H9 (cell line): ENCODE measurements around the gene XKRX. TPM values are rescaled to one million over a fixed set of nuclear protein-coding genes. Genes with fewer than 3 reads are reported as not detected.

Experiments used
- DNase-seq: peaks from one replicate; pipeline ENCODE4 v3.0.0-alpha.2; 2017
- H2AFZ ChIP-seq: one replicate; pipeline ENCODE4 v1.6.1; 2013; ENCODE audit warnings: mild to moderate bottlenecking, low read length, control low read depth, moderate library complexity
- H2AK5ac ChIP-seq: 2 replicates; pipeline ENCODE4 v1.6.1; 2013; ENCODE audit warnings: low read length, control low read depth, mixed read lengths; ENCODE audit not compliant: insufficient read length
- H2BK120ac ChIP-seq: one replicate; pipeline ENCODE4 v1.6.1; 2013; ENCODE audit warnings: low read depth, mild to moderate bottlenecking, low read length, control low read depth, inconsistent platforms; ENCODE audit not compliant: poor library complexity, severe bottlenecking
- H2BK12ac ChIP-seq: 2 replicates; pipeline ENCODE4 v1.6.1; 2013; ENCODE audit warnings: low read length, control low read depth, mixed read lengths, low read depth; ENCODE audit not compliant: insufficient read length
- H2BK15ac ChIP-seq: 2 replicates; pipeline ENCODE4 v1.6.1; 2013; ENCODE audit warnings: low read depth, low read length, control low read depth
- H2BK20ac ChIP-seq: one replicate; pipeline ENCODE4 v1.6.1; 2013; ENCODE audit warnings: low read depth, mild to moderate bottlenecking, low read length, control low read depth, inconsistent platforms; ENCODE audit not compliant: poor library complexity, severe bottlenecking
- H2BK5ac ChIP-seq: 2 replicates; pipeline ENCODE4 v1.6.1; 2013; ENCODE audit warnings: low read length, control low read depth, mixed read lengths; ENCODE audit not compliant: insufficient read length
- H3K14ac ChIP-seq: 2 replicates; pipeline ENCODE4 v1.6.1; 2013; ENCODE audit warnings: low read length, control low read depth; ENCODE audit not compliant: insufficient read depth
- H3K18ac ChIP-seq: 2 replicates; pipeline ENCODE4 v1.6.1; 2013; ENCODE audit warnings: low read depth, mild to moderate bottlenecking, mixed read lengths, low read length, control low read depth; ENCODE audit not compliant: insufficient read length
- H3K23ac ChIP-seq: 2 replicates; pipeline ENCODE4 v1.6.1; 2013; ENCODE audit warnings: low read length, control low read depth, mixed read lengths, low read depth; ENCODE audit not compliant: insufficient read length
- H3K23me2 ChIP-seq: 2 replicates; pipeline ENCODE4 v1.6.1; 2013; ENCODE audit warnings: low read depth, mild to moderate bottlenecking, mixed read lengths, low read length, control low read depth; ENCODE audit not compliant: insufficient read length, poor library complexity, severe bottlenecking
- H3K27ac ChIP-seq: 2 replicates; pipeline ENCODE4 v1.5.1; 2013; ENCODE audit warnings: low read length, control low read depth, mixed read lengths, low read depth; ENCODE audit not compliant: insufficient read length
- H3K27me3 ChIP-seq: 2 replicates; pipeline ENCODE4 v1.6.1; 2013; ENCODE audit warnings: low read length, control low read depth, inconsistent platforms; ENCODE audit not compliant: insufficient read depth
- H3K4ac ChIP-seq: 2 replicates; pipeline ENCODE4 v1.6.1; 2013; ENCODE audit warnings: low read depth, mild to moderate bottlenecking, control low read depth, inconsistent platforms, low read length, moderate library complexity
- H3K4me1 ChIP-seq: 2 replicates; pipeline ENCODE4 v1.6.1; 2013; ENCODE audit warnings: low read length, control low read depth, inconsistent platforms; ENCODE audit not compliant: insufficient read depth
- H3K4me2 ChIP-seq: 2 replicates; pipeline ENCODE4 v1.6.1; 2013; ENCODE audit warnings: low read length, control low read depth, mixed read lengths; ENCODE audit not compliant: insufficient read length, insufficient read depth
- H3K56ac ChIP-seq: 2 replicates; pipeline ENCODE4 v1.6.1; 2013; ENCODE audit warnings: low read depth, mild to moderate bottlenecking, mixed read lengths, low read length, control low read depth; ENCODE audit not compliant: insufficient read length
- H3K79me1 ChIP-seq: 2 replicates; pipeline ENCODE4 v1.6.1; 2013; ENCODE audit warnings: low read depth, mild to moderate bottlenecking, moderate library complexity, low read length, control low read depth, inconsistent platforms; ENCODE audit not compliant: insufficient read depth, poor library complexity, severe bottlenecking
- H3K79me2 ChIP-seq: 2 replicates; pipeline ENCODE4 v1.6.1; 2013; ENCODE audit warnings: low read length, control low read depth, inconsistent platforms; ENCODE audit not compliant: insufficient read depth
- H3K9ac ChIP-seq: 2 replicates; pipeline ENCODE4 v1.6.1; 2013; ENCODE audit warnings: low read length, control low read depth, mixed read lengths; ENCODE audit not compliant: insufficient read length; ENCODE audit errors: extremely low read depth
- H3K9me3 ChIP-seq: one replicate; pipeline ENCODE4 v1.6.1; 2013; ENCODE audit warnings: low read depth, low read length, inconsistent platforms; ENCODE audit not compliant: control insufficient read depth
- H3T11ph ChIP-seq: one replicate; pipeline ENCODE4 v1.6.1; 2013; ENCODE audit warnings: mild to moderate bottlenecking, low read length, control low read depth, inconsistent platforms
- H4K20me1 ChIP-seq: one replicate; pipeline ENCODE4 v1.6.1; 2013; ENCODE audit not compliant: control insufficient read depth, insufficient read length, insufficient read depth
- H4K5ac ChIP-seq: 2 replicates; pipeline ENCODE4 v1.6.1; 2013; ENCODE audit warnings: low read depth, mild to moderate bottlenecking, mixed read lengths, low read length, control low read depth; ENCODE audit not compliant: insufficient read length
- H4K8ac ChIP-seq: replicated peaks from 2 replicates; pipeline ENCODE4 v1.6.1; 2013; ENCODE audit warnings: low read length, control low read depth, mixed read lengths, low read depth; ENCODE audit not compliant: insufficient read length
- H4K91ac ChIP-seq: 2 replicates; pipeline ENCODE4 v1.6.1; 2013; ENCODE audit warnings: low read depth, mild to moderate bottlenecking, moderate library complexity, mixed read lengths, low read length, control low read depth; ENCODE audit not compliant: insufficient read length
- H3K27ac Mint-ChIP-seq, 3 experiments: 2 replicates in 2 of 3; 3 replicates in 1 of 3; pipeline ENCODE4 v1.8.0; 2020 to 2021; ENCODE audit warnings: mixed read lengths in 3 of 3, mild to moderate bottlenecking in 1 of 3, moderate library complexity in 1 of 3
- H3K27me3 Mint-ChIP-seq: 2 replicates; pipeline ENCODE4 v1.8.0; 2021; ENCODE audit warnings: low read depth, mild to moderate bottlenecking, moderate library complexity, mixed read lengths
- H3K36me3 Mint-ChIP-seq, 3 experiments: 2 replicates in 2 of 3; 3 replicates in 1 of 3; pipeline ENCODE4 v1.8.0; 2020 to 2021; ENCODE audit warnings: low read depth in 3 of 3, mixed read lengths in 3 of 3; ENCODE audit not compliant: insufficient read depth in 1 of 3
- H3K4me1 Mint-ChIP-seq, 2 experiments: 2 replicates each; pipeline ENCODE4 v1.8.0; 2020; ENCODE audit warnings: mixed read lengths in 2 of 2
- H3K4me3 Mint-ChIP-seq, 2 experiments: 2 replicates in 1 of 2; 3 replicates in 1 of 2; pipeline ENCODE4 v1.8.0; 2020 to 2021; ENCODE audit warnings: mild to moderate bottlenecking in 2 of 2, mixed read lengths in 2 of 2, moderate library complexity in 1 of 2
- H3K9me3 Mint-ChIP-seq, 2 experiments: 2 replicates in 1 of 2; 3 replicates in 1 of 2; pipeline ENCODE4 v1.8.0; 2020; ENCODE audit warnings: mild to moderate bottlenecking in 2 of 2, mixed read lengths in 2 of 2, moderate library complexity in 1 of 2
- WGBS: extraction: QIAGEN DNeasy Blood & Tissue Kit; methylation state at CpG from one replicate; pipeline ENCODE4 v1.1.7; 2013; ENCODE audit warnings: missing lambda C conversion rate, low lambda C conversion rate, mixed read lengths; ENCODE audit not compliant: insufficient read length; ENCODE audit errors: extremely low coverage; 5-methylcytosine and 5-hydroxymethylcytosine counted together
- total RNA-seq: library from RNA; stranded (reverse); gene quantifications from 2 replicates; pipeline ENCODE4 v1.2.1, GENCODE V29; 2021
- TF ChIP-seq, protein P1 (sequence below): fragments of 200-600 bp; sonication (generic); conservative IDR thresholded peaks from 3 replicates; pipeline ENCODE4 v1.8.0; 2021; ENCODE audit warnings: antibody characterized with exemption, mild to moderate bottlenecking

The XKRX gene
- total RNA-seq, 1 experiment from 2014 or later, result 0.44 TPM

- H4K20me1 ChIP-seq, result no peaks in the 10 kb centered on the region
- Mint-ChIP-seq H3K36me3 (no peaks in the 10 kb centered on the region; a peak in 1 of 7 replicates), H3K4me3 (no peak overlapping the region), H3K27me3 (peaks cover 2% of the 10 kb centered on the region; the same call in 1 of the 2 replicates), H3K9me3 (peaks cover 53 to 57% of the 10 kb centered on the region in 2 experiments), H3K27ac (no peak overlapping the region), H3K4me1 (peaks cover 3% of the 10 kb centered on the region in 2 experiments)
- H2AFZ ChIP-seq, result no peak overlapping the region
- H3K27ac ChIP-seq, result no peak overlapping the region
- no peak overlapping the region for H2BK120ac ChIP-seq
- H4K5ac ChIP-seq, result no peak overlapping the region
- no peak overlapping the region for H4K8ac ChIP-seq
- H2BK15ac ChIP-seq, result no peak overlapping the region
- no peak overlapping the region for H3T11ph ChIP-seq
- H3K79me1 ChIP-seq, result no peaks in the 10 kb centered on the region
- H3K9ac ChIP-seq, result no peak overlapping the region
- no peak overlapping the region for H4K91ac ChIP-seq
- H3K9me3 ChIP-seq, result peaks cover 34% of the 10 kb centered on the region
- no peaks in the 10 kb centered on the region for H3K79me2 ChIP-seq
- H2BK20ac ChIP-seq, result no peak overlapping the region
- no peak overlapping the region for H2BK12ac ChIP-seq
- no peaks in the 10 kb centered on the region for H3K23me2 ChIP-seq
- H2AK5ac ChIP-seq, result no peak overlapping the region
- H2BK5ac ChIP-seq, result no peak overlapping the region
- no peak overlapping the region for H3K4ac ChIP-seq
- WGBS, result 100% methylated on average over 2 of the region's 5 CpGs
- no peaks in the 10 kb centered on the region for H3K27me3 ChIP-seq
- TF ChIP-seq, protein P1, sequence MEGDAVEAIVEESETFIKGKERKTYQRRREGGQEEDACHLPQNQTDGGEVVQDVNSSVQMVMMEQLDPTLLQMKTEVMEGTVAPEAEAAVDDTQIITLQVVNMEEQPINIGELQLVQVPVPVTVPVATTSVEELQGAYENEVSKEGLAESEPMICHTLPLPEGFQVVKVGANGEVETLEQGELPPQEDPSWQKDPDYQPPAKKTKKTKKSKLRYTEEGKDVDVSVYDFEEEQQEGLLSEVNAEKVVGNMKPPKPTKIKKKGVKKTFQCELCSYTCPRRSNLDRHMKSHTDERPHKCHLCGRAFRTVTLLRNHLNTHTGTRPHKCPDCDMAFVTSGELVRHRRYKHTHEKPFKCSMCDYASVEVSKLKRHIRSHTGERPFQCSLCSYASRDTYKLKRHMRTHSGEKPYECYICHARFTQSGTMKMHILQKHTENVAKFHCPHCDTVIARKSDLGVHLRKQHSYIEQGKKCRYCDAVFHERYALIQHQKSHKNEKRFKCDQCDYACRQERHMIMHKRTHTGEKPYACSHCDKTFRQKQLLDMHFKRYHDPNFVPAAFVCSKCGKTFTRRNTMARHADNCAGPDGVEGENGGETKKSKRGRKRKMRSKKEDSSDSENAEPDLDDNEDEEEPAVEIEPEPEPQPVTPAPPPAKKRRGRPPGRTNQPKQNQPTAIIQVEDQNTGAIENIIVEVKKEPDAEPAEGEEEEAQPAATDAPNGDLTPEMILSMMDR, result no peak
- no peak for DNase-seq
- no peak overlapping the region for H3K56ac ChIP-seq
- H3K14ac ChIP-seq, result no peak overlapping the region
- no peak overlapping the region for H3K18ac ChIP-seq
- no peak overlapping the region for H3K4me2 ChIP-seq
- H3K4me1 ChIP-seq, result no peaks in the 10 kb centered on the region
- no peak overlapping the region for H3K23ac ChIP-seq
Measured at GRCh38 chrX:100870527-100870926, 58.2 kb downstream of the XKRX start.
